DND-41 (cell line): ENCODE measurements around the gene LTB.

Experiments used
- CTCF ChIP-seq: IDR thresholded peaks from 2 replicates; pipeline ENCODE4 v1.5.1; 2012; ENCODE audit warnings: borderline replicate concordance, low read length, moderate library complexity, mild to moderate bottlenecking; ENCODE audit not compliant: poor library complexity, severe bottlenecking; ENCODE audit errors: extremely low read depth
- EZH2 ChIP-seq: IDR thresholded peaks from 3 replicates; pipeline ENCODE4 v1.6.1; 2012; ENCODE audit warnings: borderline replicate concordance, low read depth, mild to moderate bottlenecking, moderate library complexity, low read length, inconsistent platforms; ENCODE audit not compliant: severe bottlenecking

GRCh38 chr6:31556307-31556706, 25.9 kb downstream of the LTB start:
- TF ChIP-seq CTCF (no peak), EZH2 (no peak)
